Activated B cell treated with CpG ODN at 0.5 μM for 24 hours (primary cell): ENCODE measurements around the gene DDOST. TPM values are rescaled to one million over a fixed set of nuclear protein-coding genes. Genes with fewer than 3 reads are reported as not detected.

Experiments used
- ATAC-seq: fragments of 200-7000 bp; cut with Tn5 transposase; one replicate; pipeline ENCODE4 v1.10.0; 2021; ENCODE audit warnings: low read depth, mild to moderate bottlenecking, moderate library complexity
- CTCF ChIA-PET: fragments of 350-600 bp; sonication (Branson Sonifier 250); formaldehyde crosslinking; loops from one replicate; lab custom pipeline; 2021; ENCODE audit warnings: antibody characterized with exemption; lab: Charles Lee
- POLR2A ChIA-PET: fragments of 350-600 bp; sonication (Branson Sonifier 250); formaldehyde crosslinking; loops from one replicate; lab custom pipeline; 2021; ENCODE audit warnings: antibody characterized with exemption; lab: Charles Lee
- DNase-seq: peaks from one replicate; pipeline ENCODE4 v3.0.0; 2022
- H3K27ac Mint-ChIP-seq: one replicate; pipeline ENCODE4 v1.8.0; 2020; ENCODE audit warnings: mixed read lengths
- H3K27me3 Mint-ChIP-seq: one replicate; pipeline ENCODE4 v1.8.0; 2021; ENCODE audit warnings: mixed read lengths
- H3K36me3 Mint-ChIP-seq: one replicate; pipeline ENCODE4 v1.8.0; 2021; ENCODE audit warnings: low read depth, mixed read lengths
- H3K4me1 Mint-ChIP-seq: one replicate; pipeline ENCODE4 v1.8.0; 2021; ENCODE audit warnings: mixed read lengths
- H3K4me3 Mint-ChIP-seq: one replicate; pipeline ENCODE4 v1.8.0; 2020; ENCODE audit warnings: mild to moderate bottlenecking, mixed read lengths
- H3K9me3 Mint-ChIP-seq: one replicate; pipeline ENCODE4 v1.8.0; 2020; ENCODE audit warnings: mixed read lengths
- intact Hi-C: fragments of 100-400 bp; cut with micrococcal nuclease; formaldehyde crosslinking; loops from one replicate; pipeline ENCODE4 v1.15.1; 2024
- total RNA-seq: library from RNA; stranded (reverse); gene quantifications from 2 replicates; pipeline ENCODE4 v1.2.3, GENCODE V29; 2022
- TF ChIP-seq, protein P1 (sequence below): fragments of 200-600 bp; IDR thresholded peaks from one replicate; pipeline ENCODE4 v1.8.0; 2022; ENCODE audit warnings: antibody characterized with exemption, mild to moderate bottlenecking

DDOST gene
- total RNA-seq, 1 donor from 2014 or later: 132 TPM

DNA sequence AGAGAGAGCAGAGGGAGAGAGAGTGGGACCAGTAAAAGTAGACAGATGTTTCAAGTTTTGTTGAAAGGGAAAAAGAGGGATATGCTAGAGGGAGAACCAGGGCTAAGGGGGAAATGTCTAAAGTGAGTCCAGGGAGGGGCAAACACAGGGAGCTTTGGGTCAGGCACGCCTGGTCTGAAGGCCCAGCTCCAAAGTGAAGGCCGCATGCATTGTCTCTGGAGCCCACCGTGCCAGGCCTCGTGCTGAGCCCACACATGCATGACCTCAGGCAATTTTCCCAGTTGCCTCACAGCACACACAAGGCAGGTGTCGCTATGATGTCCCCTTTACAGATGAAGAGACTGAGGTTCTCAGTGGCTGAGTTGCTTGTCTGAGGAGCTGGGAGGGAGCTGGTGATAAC lies 40.7 kb upstream of the DDOST start:
- Mint-ChIP-seq H3K27ac (no peak overlapping the region), H3K9me3 (no peaks in the 10 kb centered on the region)

DNA sequence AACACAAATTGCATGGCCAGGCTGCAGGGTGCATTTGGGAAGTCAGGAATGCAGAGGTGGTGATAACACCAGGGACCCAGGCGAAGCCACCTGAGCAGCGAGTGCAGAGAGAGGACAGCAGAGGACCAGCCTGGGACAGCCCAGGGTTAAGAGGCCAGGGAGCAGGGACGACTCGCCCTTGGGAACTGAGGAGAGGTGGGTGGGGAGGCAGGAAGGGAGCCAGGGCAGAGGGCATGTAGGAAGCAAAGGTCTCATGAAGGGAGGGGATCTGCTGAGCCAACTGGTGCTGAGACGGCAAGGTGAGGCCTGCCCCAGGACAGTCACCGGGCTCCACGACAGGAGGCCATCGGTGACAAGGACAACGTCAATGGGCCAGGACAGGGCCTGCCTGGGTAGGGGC lies 40.3 kb upstream of the DDOST start:
- H3K36me3 Mint-ChIP-seq: no peaks in the 10 kb centered on the region
- intact Hi-C loops: no loop called here
- ChIA-PET POLR2A (no interaction called here), CTCF (no interaction called here)
- TF ChIP-seq, protein P1, sequence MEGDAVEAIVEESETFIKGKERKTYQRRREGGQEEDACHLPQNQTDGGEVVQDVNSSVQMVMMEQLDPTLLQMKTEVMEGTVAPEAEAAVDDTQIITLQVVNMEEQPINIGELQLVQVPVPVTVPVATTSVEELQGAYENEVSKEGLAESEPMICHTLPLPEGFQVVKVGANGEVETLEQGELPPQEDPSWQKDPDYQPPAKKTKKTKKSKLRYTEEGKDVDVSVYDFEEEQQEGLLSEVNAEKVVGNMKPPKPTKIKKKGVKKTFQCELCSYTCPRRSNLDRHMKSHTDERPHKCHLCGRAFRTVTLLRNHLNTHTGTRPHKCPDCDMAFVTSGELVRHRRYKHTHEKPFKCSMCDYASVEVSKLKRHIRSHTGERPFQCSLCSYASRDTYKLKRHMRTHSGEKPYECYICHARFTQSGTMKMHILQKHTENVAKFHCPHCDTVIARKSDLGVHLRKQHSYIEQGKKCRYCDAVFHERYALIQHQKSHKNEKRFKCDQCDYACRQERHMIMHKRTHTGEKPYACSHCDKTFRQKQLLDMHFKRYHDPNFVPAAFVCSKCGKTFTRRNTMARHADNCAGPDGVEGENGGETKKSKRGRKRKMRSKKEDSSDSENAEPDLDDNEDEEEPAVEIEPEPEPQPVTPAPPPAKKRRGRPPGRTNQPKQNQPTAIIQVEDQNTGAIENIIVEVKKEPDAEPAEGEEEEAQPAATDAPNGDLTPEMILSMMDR: no peak
- H3K27me3 Mint-ChIP-seq: no peaks in the 10 kb centered on the region
- H3K4me3 Mint-ChIP-seq: no peak overlapping the region
- ATAC-seq: no peak
- H3K27ac Mint-ChIP-seq: no peak overlapping the region
- H3K4me1 Mint-ChIP-seq: no peaks in the 10 kb centered on the region
- H3K9me3 Mint-ChIP-seq: no peaks in the 10 kb centered on the region
- no peak for DNase-seq

More for the DNA sequence above, 40.7 kb upstream of the DDOST start:
- DNase-seq: no peak
- H3K36me3 Mint-ChIP-seq: no peaks in the 10 kb centered on the region
- TF ChIP-seq, protein P1: no peak
- H3K4me1 Mint-ChIP-seq: no peaks in the 10 kb centered on the region
- CTCF ChIA-PET: no interaction called here
- H3K27me3 Mint-ChIP-seq: no peaks in the 10 kb centered on the region
- intact Hi-C loops: no loop called here
- no peak overlapping the region for H3K4me3 Mint-ChIP-seq
- POLR2A ChIA-PET: no interaction called here
- ATAC-seq: no peak

DNA sequence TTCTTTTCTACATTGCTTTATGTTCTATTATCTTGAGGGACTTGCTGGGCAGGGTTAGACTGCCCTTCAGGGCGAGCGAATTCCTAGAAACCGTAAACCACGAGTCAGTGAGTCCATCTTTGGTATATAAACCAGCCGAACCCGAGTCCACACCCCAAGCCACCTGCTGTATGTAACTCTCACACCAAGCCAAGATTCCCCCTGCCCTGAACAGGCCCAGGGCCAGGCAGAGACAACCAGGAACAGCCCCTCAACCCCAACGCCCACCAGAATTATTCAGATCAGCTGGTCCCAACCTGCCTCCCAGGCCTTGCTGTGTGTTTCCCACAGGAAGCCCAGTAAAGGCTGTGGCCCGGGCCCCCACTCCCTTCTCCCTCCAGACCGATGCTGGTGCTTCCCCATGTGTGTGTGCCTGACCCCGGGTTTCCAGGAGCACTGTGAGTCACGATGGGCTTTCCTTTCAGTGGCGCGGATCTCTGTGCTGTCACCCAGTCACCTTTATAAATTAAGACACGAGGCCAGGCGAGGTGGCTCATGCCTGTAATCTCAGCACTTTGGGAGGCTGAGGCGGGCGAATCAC lies 39.6 kb upstream of the DDOST start:
- ATAC-seq: no peak
- H3K4me3 Mint-ChIP-seq: no peak overlapping the region
- H3K27me3 Mint-ChIP-seq: no peaks in the 10 kb centered on the region
- H3K9me3 Mint-ChIP-seq: no peaks in the 10 kb centered on the region
- intact Hi-C loops: no loop called here
- TF ChIP-seq, protein P1: no peak
- ChIA-PET POLR2A (no interaction called here), CTCF (no interaction called here)
- no peak overlapping the region for H3K27ac Mint-ChIP-seq
- peaks cover 4% of the 10 kb centered on the region for H3K4me1 Mint-ChIP-seq
- no peaks in the 10 kb centered on the region for H3K36me3 Mint-ChIP-seq
- no peak for DNase-seq

DNA sequence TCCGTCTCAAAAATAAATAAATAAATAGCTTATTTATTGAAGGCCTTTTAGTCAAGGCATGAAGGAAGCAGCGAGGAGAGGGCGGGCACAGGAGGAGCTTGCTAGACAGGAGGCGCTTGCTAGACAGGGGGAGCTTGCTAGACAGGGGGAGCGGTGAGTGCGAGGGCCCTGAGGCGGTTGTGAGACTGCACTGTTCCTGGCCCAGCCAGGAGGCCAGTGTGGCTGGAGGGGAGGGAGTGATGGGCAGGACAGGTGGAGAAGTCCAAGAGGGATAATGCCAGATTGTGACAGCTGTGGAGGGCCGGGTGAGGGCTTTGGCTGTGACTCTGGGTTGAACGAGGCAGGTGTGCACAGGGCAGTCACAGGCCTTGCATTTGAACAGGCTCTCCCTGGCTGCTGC lies 38.4 kb upstream of the DDOST start:
- Mint-ChIP-seq H3K9me3 (no peaks in the 10 kb centered on the region), H3K27ac (no peak overlapping the region), H3K4me1 (peaks cover 4% of the 10 kb centered on the region), H3K27me3 (no peaks in the 10 kb centered on the region), H3K36me3 (no peaks in the 10 kb centered on the region), H3K4me3 (no peak overlapping the region)
- TF ChIP-seq, protein P1: no peak
- no peak for ATAC-seq
- intact Hi-C loops: loop anchor here (10.0 kb wide), 1 partner anchor 155 kb away; no protein-coding TSS in a partner anchor
- ChIA-PET POLR2A (no interaction called here), CTCF (interaction anchor here (1.0 kb wide), 1 partner anchor 496 kb away, joined by 4 read pairs; no protein-coding TSS in a partner anchor)
- no peak for DNase-seq

DNA sequence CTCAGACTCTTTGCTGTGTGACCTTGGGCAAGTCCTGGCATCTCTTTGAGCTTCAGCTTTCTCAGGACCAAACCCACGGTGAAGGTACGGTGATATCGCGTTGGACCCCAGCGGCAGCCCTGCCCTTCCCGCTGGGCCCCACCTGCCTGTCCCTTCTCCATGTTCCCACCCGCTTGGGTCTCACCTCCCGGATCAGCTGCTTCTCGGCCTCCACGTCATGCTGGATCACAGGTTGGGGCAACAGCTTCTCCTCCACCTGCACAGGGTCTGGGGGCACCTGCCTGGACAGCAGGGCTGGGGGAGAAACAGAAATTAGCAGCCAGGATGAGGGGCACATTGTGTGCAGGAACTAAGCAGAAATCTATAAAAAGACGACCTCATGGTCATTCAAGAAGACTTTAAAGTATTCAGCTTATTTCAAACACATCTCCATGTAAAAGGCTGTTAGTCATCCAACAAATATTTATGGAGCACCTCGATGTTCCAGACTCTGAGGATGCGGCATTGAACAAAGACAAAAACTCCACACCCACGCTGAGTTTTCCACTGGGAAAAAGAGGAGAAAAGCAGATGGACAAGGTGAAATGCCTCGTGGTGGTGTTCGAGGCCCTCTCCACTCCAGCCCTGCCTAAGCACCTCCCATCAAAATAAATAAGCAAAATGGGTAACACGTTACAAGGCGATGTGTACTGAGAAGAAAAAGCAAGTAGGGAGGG lies 37.2 kb upstream of the DDOST start:
- CTCF ChIA-PET: interaction anchor here (1.5 to 3.8 kb wide), 3 partner anchors 32 to 496 kb away, joined by 3 to 66 read pairs (median 6); no protein-coding TSS in a partner anchor
- ATAC-seq (no peak), DNase-seq (no peak)
- H3K9me3 Mint-ChIP-seq: no peaks in the 10 kb centered on the region
- H3K36me3 Mint-ChIP-seq: no peaks in the 10 kb centered on the region
- TF ChIP-seq, protein P1: no peak
- no peak overlapping the region for H3K27ac Mint-ChIP-seq
- intact Hi-C loops: loop anchor here (10.0 kb wide), 1 partner anchor 156 kb away; no protein-coding TSS in a partner anchor
- H3K27me3 Mint-ChIP-seq: no peaks in the 10 kb centered on the region
- no peak overlapping the region for H3K4me3 Mint-ChIP-seq
- POLR2A ChIA-PET: no interaction called here
- peaks cover 4% of the 10 kb centered on the region for H3K4me1 Mint-ChIP-seq
